SK-N-SH (cell line): ENCODE measurements around the gene ITGA6.

Experiments used
- CTCF ChIP-seq: fragments of 200-600 bp; sonication (generic); IDR thresholded peaks from 2 replicates; pipeline ENCODE4 v1.6.1; 2017; ENCODE audit warnings: antibody characterized with exemption, mild to moderate bottlenecking, moderate library complexity
- POLR2AphosphoS5 ChIP-seq: IDR thresholded peaks from 2 replicates; pipeline ENCODE4 v1.6.1; 2012; ENCODE audit warnings: low read depth, low read length
- RAD21 ChIP-seq: IDR thresholded peaks from 2 replicates; pipeline ENCODE4 v1.6.1; 2012; ENCODE audit warnings: mild to moderate bottlenecking, low read length
- ZBTB33 ChIP-seq: IDR thresholded peaks from 2 replicates; pipeline ENCODE4 v1.4.0; 2012; ENCODE audit warnings: low read depth, borderline replicate concordance

DNA sequence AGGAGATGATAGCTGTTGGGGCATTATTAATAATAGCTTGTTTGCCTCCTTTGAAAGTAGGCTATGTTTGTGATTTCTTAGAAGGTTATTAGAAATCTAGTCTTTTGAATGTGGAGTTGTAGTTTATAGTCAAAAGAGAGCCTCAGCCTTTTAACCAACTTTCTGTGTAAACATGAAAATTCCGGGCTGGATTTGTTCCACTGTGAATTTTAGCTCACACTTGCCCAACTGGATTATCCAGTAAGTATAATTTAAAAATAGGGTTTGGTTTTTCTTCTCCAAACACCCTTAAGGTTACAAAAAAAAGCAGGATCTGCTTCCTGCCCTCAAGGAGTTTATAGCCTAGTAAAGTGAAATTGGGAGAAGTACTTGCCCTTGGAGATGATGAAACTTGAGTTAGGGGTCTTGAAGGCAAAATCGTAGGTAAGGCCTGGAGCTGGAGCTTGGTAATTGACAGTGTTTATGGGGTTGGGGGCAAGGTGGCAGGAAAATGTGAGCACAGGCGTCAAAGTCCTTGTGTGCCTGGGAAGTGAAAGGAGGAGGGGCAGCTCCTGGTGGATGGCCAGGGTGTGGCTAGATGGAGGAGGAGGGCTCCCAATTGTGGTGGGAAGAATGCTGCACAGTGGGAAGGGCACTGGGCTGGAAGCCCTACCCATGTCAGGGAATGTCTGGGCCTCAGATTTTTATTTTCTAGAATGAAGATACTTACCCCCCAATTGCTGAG, 21.3 kb downstream of the ITGA6 start:
- no peak for TF ChIP-seq ZBTB33
- no peak for TF ChIP-seq RAD21
- no peak for TF ChIP-seq CTCF
- TF ChIP-seq POLR2AphosphoS5, result no peak
